CD14-positive monocyte (primary cell): ENCODE results near the gene NCBP3. TPM values are rescaled to one million over a fixed set of nuclear protein-coding genes. Genes with fewer than 3 reads are reported as not detected.

ENCODE experiments used
- DNase-seq, 3 donors: peaks; one replicate each; pipeline ENCODE4 v3.0.0-alpha.2; 2011 to 2022
- H2AFZ ChIP-seq: 2 replicates; pipeline ENCODE4 v1.6.0; 2012; ENCODE audit warnings: mild to moderate bottlenecking, low read depth, low read length, inconsistent platforms; ENCODE audit not compliant: insufficient read depth, poor library complexity, severe bottlenecking
- H3K27ac ChIP-seq, 2 donors: 1 replicate in 1 of 2; 2 replicates in 1 of 2; pipeline ENCODE4 v1.5.1; 2012 to 2013; ENCODE audit warnings: low read length in 2 of 2, control low read depth in 1 of 2, inconsistent platforms in 1 of 2, low read depth in 1 of 2, mild to moderate bottlenecking in 1 of 2
- H3K27me3 ChIP-seq, 2 donors: one replicate each; pipeline versions ENCODE4 v1.6.0 to v1.6.1; 2011 to 2013; ENCODE audit warnings: low read length in 2 of 2; ENCODE audit not compliant: control insufficient read depth in 2 of 2, insufficient read depth in 2 of 2
- H3K36me3 ChIP-seq, 2 donors: replicated peaks in 1 of 2; 1 replicate in 1 of 2; 2 replicates in 1 of 2; pipeline versions ENCODE4 v1.5.1 to v1.6.1; 2012 to 2013; ENCODE audit warnings: low read length in 2 of 2, control low read depth in 1 of 2, inconsistent platforms in 1 of 2, mild to moderate bottlenecking in 1 of 2; ENCODE audit not compliant: insufficient read depth in 2 of 2, control insufficient read depth in 1 of 2
- H3K4me1 ChIP-seq, 2 donors: 1 replicate in 1 of 2; 2 replicates in 1 of 2; pipeline versions ENCODE4 v1.5.1 to v1.6.1; 2012 to 2013; ENCODE audit warnings: low read length in 2 of 2, control low read depth in 1 of 2, inconsistent platforms in 1 of 2, mild to moderate bottlenecking in 1 of 2, moderate library complexity in 1 of 2; ENCODE audit not compliant: insufficient read depth in 2 of 2, control insufficient read depth in 1 of 2
- H3K4me2 ChIP-seq: replicated peaks from 2 replicates; pipeline ENCODE3; 2012; ENCODE audit warnings: low read length, moderate library complexity, mild to moderate bottlenecking; ENCODE audit not compliant: poor library complexity, severe bottlenecking; ENCODE audit errors: extremely low read depth
- H3K4me3 ChIP-seq, 3 experiments: fragments of 200-600 bp in 1 of 3; sonication (generic) in 1 of 3; replicated peaks in 1 of 3; 1 replicate in 2 of 3; 2 replicates in 1 of 3; pipeline ENCODE4 v1.5.1; 2011 to 2013; ENCODE audit warnings: low read length in 3 of 3, mild to moderate bottlenecking in 3 of 3, control low read depth in 2 of 3, low read depth in 2 of 3, inconsistent platforms in 1 of 3, moderate library complexity in 1 of 3
- H3K79me2 ChIP-seq: 2 replicates; pipeline ENCODE4 v1.6.0; 2012; ENCODE audit warnings: mild to moderate bottlenecking, control low read depth, inconsistent platforms, low read length, moderate library complexity; ENCODE audit not compliant: insufficient read depth
- H3K9ac ChIP-seq: 2 replicates; pipeline ENCODE4 v1.6.0; 2017; ENCODE audit warnings: low read length, mild to moderate bottlenecking; ENCODE audit not compliant: insufficient read depth, poor library complexity, severe bottlenecking
- H3K9me3 ChIP-seq, 2 donors: replicated peaks in 1 of 2; 1 replicate in 1 of 2; 2 replicates in 1 of 2; pipeline versions ENCODE4 v1.5.1 to v1.6.1; 2012 to 2013; ENCODE audit warnings: low read length in 2 of 2, control low read depth in 1 of 2; ENCODE audit not compliant: control insufficient read depth in 1 of 2, insufficient read depth in 1 of 2
- H4K20me1 ChIP-seq: 2 replicates; pipeline ENCODE4 v1.6.0; 2012; ENCODE audit warnings: mild to moderate bottlenecking, low read length, control low read depth, moderate library complexity; ENCODE audit not compliant: insufficient read depth
- H3K27ac Mint-ChIP-seq, 7 donors: one replicate each; pipeline ENCODE4 v1.8.0; 2020; ENCODE audit warnings: mild to moderate bottlenecking in 7 of 7, mixed read lengths in 7 of 7, moderate library complexity in 6 of 7, inconsistent platforms in 2 of 7
- H3K27me3 Mint-ChIP-seq, 3 donors: one replicate each; pipeline ENCODE4 v1.8.0; 2021 to 2022; ENCODE audit warnings: low read depth in 3 of 3, mild to moderate bottlenecking in 3 of 3, mixed read lengths in 3 of 3, moderate library complexity in 3 of 3, inconsistent platforms in 1 of 3
- H3K36me3 Mint-ChIP-seq, 2 donors: one replicate each; pipeline ENCODE4 v1.8.0; 2020; ENCODE audit warnings: mixed read lengths in 2 of 2, inconsistent platforms in 1 of 2, mild to moderate bottlenecking in 1 of 2
- H3K4me1 Mint-ChIP-seq: one replicate; pipeline ENCODE4 v1.8.0; 2020; ENCODE audit warnings: mild to moderate bottlenecking, mixed read lengths
- H3K4me3 Mint-ChIP-seq, 2 donors: one replicate each; pipeline ENCODE4 v1.8.0; 2020; ENCODE audit warnings: mild to moderate bottlenecking in 2 of 2, mixed read lengths in 2 of 2, moderate library complexity in 1 of 2
- H3K9me3 Mint-ChIP-seq, 7 donors: one replicate each; pipeline ENCODE4 v1.8.0; 2020 to 2022; ENCODE audit warnings: mixed read lengths in 7 of 7, mild to moderate bottlenecking in 6 of 7, moderate library complexity in 6 of 7, inconsistent platforms in 2 of 7
- CTCF ChIP-seq: fragments of 200-600 bp; IDR thresholded peaks from one replicate; pipeline ENCODE4 v1.8.0; 2022; ENCODE audit warnings: antibody characterized with exemption, mild to moderate bottlenecking
- whole genome bisulfite sequencing: methylation state at CpG from one replicate; pipeline ENCODE4 v1.1.5; 2013; ENCODE audit warnings: missing lambda C conversion rate; ENCODE audit not compliant: insufficient coverage; 5-methylcytosine and 5-hydroxymethylcytosine counted together
- intact Hi-C, 2 donors: fragments of 100-400 bp; cut with micrococcal nuclease; formaldehyde crosslinking; loops; one replicate each; pipeline versions ENCODE4 v1.15.0 to v1.15.1; 2023
- polyA plus RNA-seq, 3 donors: library from polyadenylated mRNA; depleted of rRNA in 1 of 3; unstranded in 2 of 3; stranded (reverse) in 1 of 3; fragments of 300-500 nt in 2 of 3; fragments of >200 nt in 1 of 3; fragmentation: Illumina TruSeq in 2 of 3; gene quantifications; 1 replicate in 2 of 3; 2 replicates in 1 of 3; pipeline ENCODE4 v1.2.3, GENCODE V29; 2012 to 2021

Gene NCBP3
- polyA plus RNA-seq, 3 donors, result 4.9 to 19.0 (median 8.5) TPM

DNA sequence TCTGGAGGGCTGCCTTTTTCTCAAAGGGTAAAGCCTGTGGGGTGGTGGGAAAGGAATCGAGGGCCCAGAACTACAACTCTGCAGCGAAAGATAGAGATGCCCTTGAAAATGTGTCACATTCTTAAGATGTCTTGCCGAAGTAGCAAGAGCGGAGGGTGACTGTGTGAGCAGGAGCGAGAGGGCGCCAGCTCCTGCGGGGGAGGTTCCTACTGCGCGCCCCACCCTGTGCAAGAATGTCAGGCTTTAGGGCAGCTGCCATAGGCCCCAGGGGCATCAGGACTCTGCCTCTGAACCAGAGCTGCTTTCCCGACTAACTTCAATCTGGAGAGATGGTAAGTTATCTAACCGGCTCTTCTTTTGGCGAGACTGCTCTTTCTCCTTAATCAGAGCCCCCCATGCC is 33.3 kb downstream of the NCBP3 start:
- no peak overlapping the region for H3K4me2 ChIP-seq
- H3K4me1 ChIP-seq, result no peaks in the 10 kb centered on the region
- Mint-ChIP-seq H3K4me3 (no peak overlapping the region), H3K27me3 (peaks cover 0 to 4% (median 1%) of the 10 kb centered on the region in 3 donors), H3K4me1 (no peaks in the 10 kb centered on the region), H3K36me3 (peaks cover 81 to 95% of the 10 kb centered on the region in 2 donors), H3K9me3 (no peaks in the 10 kb centered on the region), H3K27ac (peak overlapping the region in 2 of 7 donors; percentile 47 to 64)
- no peaks in the 10 kb centered on the region for H3K27me3 ChIP-seq
- H3K4me3 ChIP-seq, result no peak overlapping the region
- H3K9me3 ChIP-seq, result no peaks in the 10 kb centered on the region
- peaks cover 86 to 98% of the 10 kb centered on the region in 2 donors for H3K36me3 ChIP-seq
- no peak for DNase-seq
- no peak overlapping the region for H3K27ac ChIP-seq
- H4K20me1 ChIP-seq, result no peaks in the 10 kb centered on the region
- H3K9ac ChIP-seq, result no peak overlapping the region
- no peaks in the 10 kb centered on the region for H3K79me2 ChIP-seq
- no peak overlapping the region for H2AFZ ChIP-seq
- intact Hi-C loops, result no loop called here
- WGBS, result 98% methylated on average over 11 of the region's 12 CpGs
- no peak for TF ChIP-seq CTCF

- H3K79me2 ChIP-seq, result no peaks in the 10 kb centered on the region
- no peaks in the 10 kb centered on the region for H3K27me3 ChIP-seq
- peaks cover 0 to 4% (median 1%) of the 10 kb centered on the region in 3 donors for H3K27me3 Mint-ChIP-seq
- 98% methylated on average over 9 of the region's 10 CpGs for WGBS
- H3K36me3 Mint-ChIP-seq, result peaks cover 83 to 95% of the 10 kb centered on the region in 2 donors
- no peak overlapping the region for H3K4me3 Mint-ChIP-seq
- DNase-seq, result no peak
- no peak overlapping the region for H3K9ac ChIP-seq
- no peak for TF ChIP-seq CTCF
- no peaks in the 10 kb centered on the region for H3K4me1 ChIP-seq
- H3K27ac Mint-ChIP-seq, result peak overlapping the region in 2 of 7 donors; percentile 12 to 34
- H3K9me3 ChIP-seq, result no peaks in the 10 kb centered on the region
- H4K20me1 ChIP-seq, result no peaks in the 10 kb centered on the region
- intact Hi-C loops, result no loop called here
- no peak overlapping the region for H3K27ac ChIP-seq
- H2AFZ ChIP-seq, result no peak overlapping the region
- no peak overlapping the region for H3K4me3 ChIP-seq
- peaks cover 90 to 98% of the 10 kb centered on the region in 2 donors for H3K36me3 ChIP-seq
- H3K4me1 Mint-ChIP-seq, result no peaks in the 10 kb centered on the region
- H3K9me3 Mint-ChIP-seq, result no peaks in the 10 kb centered on the region
- no peak overlapping the region for H3K4me2 ChIP-seq
Measured at GRCh38 chr17:3812284-3812683, 33.8 kb downstream of the NCBP3 start.
